ENCODE results near the gene ANO10. TPM values are rescaled to one million over a fixed set of nuclear protein-coding genes. Genes with fewer than 3 reads are reported as not detected.

The ANO10 gene
- polyA plus RNA-seq, 3 donors: 11.2 to 24.8 (median 21.6) TPM

- no peak overlapping the region for H3K4me3 Mint-ChIP-seq
- no CpG with 5 or more reads among the region's 2 CpGs for WGBS (ENCODE audit: insufficient coverage)
- TF ChIP-seq, protein P1, sequence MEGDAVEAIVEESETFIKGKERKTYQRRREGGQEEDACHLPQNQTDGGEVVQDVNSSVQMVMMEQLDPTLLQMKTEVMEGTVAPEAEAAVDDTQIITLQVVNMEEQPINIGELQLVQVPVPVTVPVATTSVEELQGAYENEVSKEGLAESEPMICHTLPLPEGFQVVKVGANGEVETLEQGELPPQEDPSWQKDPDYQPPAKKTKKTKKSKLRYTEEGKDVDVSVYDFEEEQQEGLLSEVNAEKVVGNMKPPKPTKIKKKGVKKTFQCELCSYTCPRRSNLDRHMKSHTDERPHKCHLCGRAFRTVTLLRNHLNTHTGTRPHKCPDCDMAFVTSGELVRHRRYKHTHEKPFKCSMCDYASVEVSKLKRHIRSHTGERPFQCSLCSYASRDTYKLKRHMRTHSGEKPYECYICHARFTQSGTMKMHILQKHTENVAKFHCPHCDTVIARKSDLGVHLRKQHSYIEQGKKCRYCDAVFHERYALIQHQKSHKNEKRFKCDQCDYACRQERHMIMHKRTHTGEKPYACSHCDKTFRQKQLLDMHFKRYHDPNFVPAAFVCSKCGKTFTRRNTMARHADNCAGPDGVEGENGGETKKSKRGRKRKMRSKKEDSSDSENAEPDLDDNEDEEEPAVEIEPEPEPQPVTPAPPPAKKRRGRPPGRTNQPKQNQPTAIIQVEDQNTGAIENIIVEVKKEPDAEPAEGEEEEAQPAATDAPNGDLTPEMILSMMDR (IDR thresholded peaks at IDR 0.05): no peak
- Histone ChIP-seq H3K27me3 (ENCODE audit: control insufficient read depth in 2 of 2, insufficient read depth in 2 of 2, low read length in 2 of 2) (no peaks in the 10 kb centered on the region), H4K20me1 (ENCODE audit: insufficient read depth, low read length) (no peaks in the 10 kb centered on the region), H3K9me3 (replicated peaks in 1 of 2; ENCODE audit: control insufficient read depth in 1 of 2, insufficient read depth in 1 of 2, low read length in 2 of 2) (peaks cover 0 to 4% of the 10 kb centered on the region in 2 donors), H3K4me3 (replicated peaks in 1 of 3; ENCODE audit: low read depth in 2 of 3, low read length in 3 of 3) (no peak overlapping the region), H3K27ac (ENCODE audit: low read depth in 1 of 2, low read length in 2 of 2) (no peak overlapping the region), H3K4me2 (replicated peaks; ENCODE audit: extremely low read depth, low read length, poor library complexity, severe bottlenecking) (no peak overlapping the region), H3K9ac (ENCODE audit: insufficient read depth, low read length, poor library complexity, severe bottlenecking) (no peak overlapping the region), H3K79me2 (ENCODE audit: insufficient read depth, low read length) (no peaks in the 10 kb centered on the region), H2AFZ (ENCODE audit: insufficient read depth, low read depth, low read length, poor library complexity, severe bottlenecking) (no peak overlapping the region), H3K36me3 (replicated peaks in 1 of 2; ENCODE audit: control insufficient read depth in 1 of 2, insufficient read depth in 2 of 2, low read length in 2 of 2) (peaks cover 0 to 7% of the 10 kb centered on the region in 2 donors), H3K4me1 (ENCODE audit: control insufficient read depth in 1 of 2, insufficient read depth in 2 of 2, low read length in 2 of 2) (no peaks in the 10 kb centered on the region)
- no peak for DNase-seq
- no peak overlapping the region for H3K27ac Mint-ChIP-seq
- H3K9me3 Mint-ChIP-seq: peaks cover 0 to 17% (median 10%) of the 10 kb centered on the region in 7 donors
- H3K36me3 Mint-ChIP-seq: peaks cover 11 to 22% of the 10 kb centered on the region in 2 donors
- peaks cover 3% of the 10 kb centered on the region for H3K4me1 Mint-ChIP-seq
- intact Hi-C loops (cut with micrococcal nuclease): no loop called here
- peaks cover 0 to 2% (median 0%) of the 10 kb centered on the region in 3 donors for H3K27me3 Mint-ChIP-seq (ENCODE audit: low read depth in 3 of 3)
These were observed 96.4 kb downstream of the ANO10 start for GRCh38 chr3:43525386-43525785.

GRCh38 chr3:43523454-43524053, 98.3 kb downstream of the ANO10 start:
- Mint-ChIP-seq H3K36me3 (peaks cover 20 to 31% of the 10 kb centered on the region in 2 donors), H3K27ac (no peak overlapping the region), H3K27me3 (ENCODE audit: low read depth in 3 of 3) (peaks cover 0 to 2% (median 0%) of the 10 kb centered on the region in 3 donors), H3K9me3 (peaks cover 13 to 27% (median 21%) of the 10 kb centered on the region in 7 donors), H3K4me3 (no peak overlapping the region), H3K4me1 (peaks cover 3% of the 10 kb centered on the region)
- Histone ChIP-seq H3K79me2 (ENCODE audit: insufficient read depth, low read length) (no peaks in the 10 kb centered on the region), H2AFZ (ENCODE audit: insufficient read depth, low read depth, low read length, poor library complexity, severe bottlenecking) (no peak overlapping the region), H3K4me1 (ENCODE audit: control insufficient read depth in 1 of 2, insufficient read depth in 2 of 2, low read length in 2 of 2) (no peaks in the 10 kb centered on the region), H3K36me3 (replicated peaks in 1 of 2; ENCODE audit: control insufficient read depth in 1 of 2, insufficient read depth in 2 of 2, low read length in 2 of 2) (peaks cover 0 to 22% of the 10 kb centered on the region in 2 donors), H3K27ac (ENCODE audit: low read depth in 1 of 2, low read length in 2 of 2) (no peak overlapping the region), H4K20me1 (ENCODE audit: insufficient read depth, low read length) (no peaks in the 10 kb centered on the region), H3K9me3 (replicated peaks in 1 of 2; ENCODE audit: control insufficient read depth in 1 of 2, insufficient read depth in 1 of 2, low read length in 2 of 2) (peaks cover 14 to 22% of the 10 kb centered on the region in 2 donors), H3K27me3 (ENCODE audit: control insufficient read depth in 2 of 2, insufficient read depth in 2 of 2, low read length in 2 of 2) (no peaks in the 10 kb centered on the region), H3K9ac (ENCODE audit: insufficient read depth, low read length, poor library complexity, severe bottlenecking) (no peak overlapping the region), H3K4me3 (replicated peaks in 1 of 3; ENCODE audit: low read depth in 2 of 3, low read length in 3 of 3) (no peak overlapping the region), H3K4me2 (replicated peaks; ENCODE audit: extremely low read depth, low read length, poor library complexity, severe bottlenecking) (no peak overlapping the region)
- no peak for DNase-seq
- no CpG with 5 or more reads among the region's 3 CpGs for WGBS (ENCODE audit: insufficient coverage)
- TF ChIP-seq, protein P1 (IDR thresholded peaks at IDR 0.05): no peak
- intact Hi-C loops (cut with micrococcal nuclease): no loop called here
